ENCODE measurements around the gene AKAP6. TPM values are rescaled to one million over a fixed set of nuclear protein-coding genes. Genes with fewer than 3 reads are reported as not detected.

The AKAP6 gene
- total RNA-seq, 4 donors from 2014 or later = 4.1 to 34.4 (median 15.3) TPM

- Histone ChIP-seq H3K27me3 (no peaks in the 10 kb centered on the region), H3K4me1 (no peaks in the 10 kb centered on the region), H3K9me3 (no peaks in the 10 kb centered on the region), H3K4me3 (no peak overlapping the region), H3K36me3 (no peaks in the 10 kb centered on the region), H3K27ac (no peak overlapping the region)
- intact Hi-C loops (cut with DNase I; ENCODE audit: low total_unique reads) = no loop called here
- TF ChIP-seq POLR2A (IDR thresholded peaks at IDR 0.05) = no peak
- TF ChIP-seq, protein P1, sequence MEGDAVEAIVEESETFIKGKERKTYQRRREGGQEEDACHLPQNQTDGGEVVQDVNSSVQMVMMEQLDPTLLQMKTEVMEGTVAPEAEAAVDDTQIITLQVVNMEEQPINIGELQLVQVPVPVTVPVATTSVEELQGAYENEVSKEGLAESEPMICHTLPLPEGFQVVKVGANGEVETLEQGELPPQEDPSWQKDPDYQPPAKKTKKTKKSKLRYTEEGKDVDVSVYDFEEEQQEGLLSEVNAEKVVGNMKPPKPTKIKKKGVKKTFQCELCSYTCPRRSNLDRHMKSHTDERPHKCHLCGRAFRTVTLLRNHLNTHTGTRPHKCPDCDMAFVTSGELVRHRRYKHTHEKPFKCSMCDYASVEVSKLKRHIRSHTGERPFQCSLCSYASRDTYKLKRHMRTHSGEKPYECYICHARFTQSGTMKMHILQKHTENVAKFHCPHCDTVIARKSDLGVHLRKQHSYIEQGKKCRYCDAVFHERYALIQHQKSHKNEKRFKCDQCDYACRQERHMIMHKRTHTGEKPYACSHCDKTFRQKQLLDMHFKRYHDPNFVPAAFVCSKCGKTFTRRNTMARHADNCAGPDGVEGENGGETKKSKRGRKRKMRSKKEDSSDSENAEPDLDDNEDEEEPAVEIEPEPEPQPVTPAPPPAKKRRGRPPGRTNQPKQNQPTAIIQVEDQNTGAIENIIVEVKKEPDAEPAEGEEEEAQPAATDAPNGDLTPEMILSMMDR (IDR thresholded peaks at IDR 0.05) = no peak
- DNase-seq = no peak
These were observed 118.3 kb downstream of the AKAP6 start for GRCh38 chr14:32447371-32447770.

DNA sequence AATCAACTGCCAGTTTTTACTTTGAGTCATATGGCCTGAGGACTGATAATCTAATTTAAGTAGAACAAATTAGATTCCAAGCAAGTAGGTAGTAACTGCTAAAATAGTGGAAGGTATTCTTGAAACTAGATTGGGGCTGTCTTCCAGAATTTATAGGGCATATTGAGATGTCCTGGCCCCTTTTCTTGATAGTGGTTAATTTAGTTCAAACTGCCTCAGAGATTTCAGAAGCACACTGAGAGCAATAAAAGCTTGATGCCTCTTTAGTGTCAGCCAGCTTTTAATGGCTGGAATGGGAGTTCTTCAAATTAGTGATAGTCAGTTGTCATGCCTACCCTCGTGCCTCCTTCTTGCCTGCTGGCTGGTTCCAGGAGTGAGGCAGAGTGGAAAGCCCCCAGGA is 120.5 kb downstream of the AKAP6 start:
- H3K27ac ChIP-seq = peak overlapping the region; percentile 8 to 17
- intact Hi-C loops (cut with DNase I; ENCODE audit: low total_unique reads) = no loop called here
- no peak for DNase-seq
- H3K4me3 ChIP-seq = no peak overlapping the region
- no peak for TF ChIP-seq POLR2A (IDR thresholded peaks at IDR 0.05)
- TF ChIP-seq, protein P1 (IDR thresholded peaks at IDR 0.05) = no peak
- H3K4me1 ChIP-seq = no peaks in the 10 kb centered on the region
- no peaks in the 10 kb centered on the region for H3K9me3 ChIP-seq
- H3K36me3 ChIP-seq = no peaks in the 10 kb centered on the region
- no peaks in the 10 kb centered on the region for H3K27me3 ChIP-seq

GRCh38 chr14:32450919-32451675 is 122.0 kb downstream of the AKAP6 start:
- no peaks in the 10 kb centered on the region for H3K36me3 ChIP-seq
- H3K4me3 ChIP-seq = no peak overlapping the region
- H3K27ac ChIP-seq = no peak overlapping the region
- TF ChIP-seq POLR2A (IDR thresholded peaks at IDR 0.05) = no peak
- TF ChIP-seq, protein P1 (IDR thresholded peaks at IDR 0.05) = no peak
- H3K27me3 ChIP-seq = no peaks in the 10 kb centered on the region
- H3K9me3 ChIP-seq = no peaks in the 10 kb centered on the region
- no peak for DNase-seq
- no peaks in the 10 kb centered on the region for H3K4me1 ChIP-seq
- intact Hi-C loops (cut with DNase I; ENCODE audit: low total_unique reads) = no loop called here

GRCh38 chr14:32453857-32454810 is 125.0 kb downstream of the AKAP6 start:
- Histone ChIP-seq H3K9me3 (no peaks in the 10 kb centered on the region), H3K27me3 (no peaks in the 10 kb centered on the region), H3K36me3 (no peaks in the 10 kb centered on the region), H3K4me1 (no peaks in the 10 kb centered on the region), H3K4me3 (no peak overlapping the region), H3K27ac (peak overlapping the region; percentile 38 to 61)
- TF ChIP-seq POLR2A (IDR thresholded peaks at IDR 0.05) = no peak
- TF ChIP-seq, protein P1 (IDR thresholded peaks at IDR 0.05) = no peak
- intact Hi-C loops (cut with DNase I; ENCODE audit: low total_unique reads) = no loop called here
- no peak for DNase-seq
